ENCODE results near the gene KITLG. TPM values are rescaled to one million over a fixed set of nuclear protein-coding genes. Genes with fewer than 3 reads are reported as not detected.

The KITLG gene
- total RNA-seq, 1 experiment from 2014 or later = 11.7 TPM

GRCh38 chr12:88451205-88451604, 129.1 kb downstream of the KITLG start:
- Histone ChIP-seq H4K91ac (ENCODE audit: insufficient read length, low read depth, low read length) (no peak overlapping the region), H3K79me2 (ENCODE audit: insufficient read depth, low read length) (no peaks in the 10 kb centered on the region), H2BK20ac (ENCODE audit: low read depth, low read length, poor library complexity, severe bottlenecking) (no peak overlapping the region), H2AK5ac (ENCODE audit: insufficient read length, low read length) (no peak overlapping the region), H3K27me3 (ENCODE audit: insufficient read depth, low read length) (no peaks in the 10 kb centered on the region), H3K27ac (ENCODE audit: insufficient read length, low read depth, low read length) (no peak overlapping the region), H3K23ac (ENCODE audit: insufficient read length, low read depth, low read length) (no peak overlapping the region), H4K8ac (replicated peaks; ENCODE audit: insufficient read length, low read depth, low read length) (no peak overlapping the region), H3T11ph (ENCODE audit: low read length) (no peak overlapping the region), H4K20me1 (ENCODE audit: control insufficient read depth, insufficient read depth, insufficient read length) (no peaks in the 10 kb centered on the region), H3K9me3 (ENCODE audit: control insufficient read depth, low read depth, low read length) (no peaks in the 10 kb centered on the region), H4K5ac (ENCODE audit: insufficient read length, low read depth, low read length) (no peak overlapping the region), H3K18ac (ENCODE audit: insufficient read length, low read depth, low read length) (no peak overlapping the region), H3K79me1 (ENCODE audit: insufficient read depth, low read depth, low read length, poor library complexity, severe bottlenecking) (no peaks in the 10 kb centered on the region), H3K9ac (ENCODE audit: extremely low read depth, insufficient read length, low read length) (no peak overlapping the region), H2BK15ac (ENCODE audit: low read depth, low read length) (no peak overlapping the region), H3K14ac (ENCODE audit: insufficient read depth, low read length) (no peak overlapping the region), H2BK120ac (ENCODE audit: low read depth, low read length, poor library complexity, severe bottlenecking) (no peak overlapping the region), H2BK5ac (ENCODE audit: insufficient read length, low read length) (no peak overlapping the region), H3K4ac (ENCODE audit: low read depth, low read length) (no peak overlapping the region), H3K56ac (ENCODE audit: insufficient read length, low read depth, low read length) (no peak overlapping the region), H2AFZ (ENCODE audit: low read length) (no peak overlapping the region), H3K23me2 (ENCODE audit: insufficient read length, low read depth, low read length, poor library complexity, severe bottlenecking) (no peaks in the 10 kb centered on the region), H3K4me2 (ENCODE audit: insufficient read depth, insufficient read length, low read length) (no peak overlapping the region), H3K4me1 (ENCODE audit: insufficient read depth, low read length) (no peaks in the 10 kb centered on the region), H2BK12ac (ENCODE audit: insufficient read length, low read depth, low read length) (no peak overlapping the region)
- H3K36me3 Mint-ChIP-seq (ENCODE audit: insufficient read depth in 1 of 3, low read depth in 3 of 3) = peaks cover 0 to 4% (median 0%) of the 10 kb centered on the region in 3 experiments; a peak in 1 of 7 replicates
- WGBS (ENCODE audit: extremely low coverage, insufficient read length, low lambda C conversion rate) = no CpG with 5 or more reads among the region's 3 CpGs
- H3K4me1 Mint-ChIP-seq = peaks cover 12% of the 10 kb centered on the region in 2 experiments
- no peak overlapping the region for H3K4me3 Mint-ChIP-seq
- H3K27me3 Mint-ChIP-seq (ENCODE audit: low read depth) = no peaks in the 10 kb centered on the region
- no peaks in the 10 kb centered on the region for H3K9me3 Mint-ChIP-seq
- no peak for DNase-seq
- TF ChIP-seq CTCF (conservative IDR thresholded peaks at IDR 0.05) = no peak
- H3K27ac Mint-ChIP-seq = no peak overlapping the region

All from H9 (cell line).